D721Med (cell line): Measurements from ENCODE around the gene FBN2.

ENCODE experiments used
- DNase-seq: peaks from one replicate; pipeline ENCODE4 v3.0.0; 2011; ENCODE audit warnings: low spot score; ENCODE audit not compliant: insufficient read length
- FAIRE-seq: peaks from 2 replicates; lab custom pipeline; 2011; peaks lifted over from hg19 to GRCh38; lab: Jason Lieb, UNC
- TF ChIP-seq, protein P1 (sequence below): IDR thresholded peaks from 2 replicates; pipeline ENCODE4 v1.5.1; 2012; ENCODE audit warnings: mild to moderate bottlenecking, control low read depth; ENCODE audit not compliant: insufficient read depth; ENCODE audit errors: missing control alignments

FBN2 gene

DNA sequence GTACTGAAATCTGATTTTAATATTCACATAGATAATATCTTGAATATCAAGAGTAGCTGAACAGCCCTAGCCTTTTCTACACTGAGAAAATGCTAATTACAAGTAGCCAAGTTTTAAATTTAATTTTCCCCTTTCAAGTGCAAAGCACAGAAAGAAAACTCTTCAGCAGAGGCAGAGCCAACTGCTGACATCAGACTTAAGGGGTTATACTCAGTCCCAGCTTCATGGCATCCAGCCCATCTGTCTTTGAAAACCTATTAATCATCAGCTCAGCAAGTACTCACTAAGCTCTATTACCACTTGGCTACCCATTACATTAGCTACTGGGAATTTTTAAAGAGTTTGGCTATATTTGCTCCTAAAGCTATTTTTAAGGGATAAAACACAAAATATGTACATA is 234.0 kb downstream of the FBN2 start:
- peak; percentile 26 for DNase-seq
- FAIRE-seq = peak; percentile 81
- TF ChIP-seq, protein P1, sequence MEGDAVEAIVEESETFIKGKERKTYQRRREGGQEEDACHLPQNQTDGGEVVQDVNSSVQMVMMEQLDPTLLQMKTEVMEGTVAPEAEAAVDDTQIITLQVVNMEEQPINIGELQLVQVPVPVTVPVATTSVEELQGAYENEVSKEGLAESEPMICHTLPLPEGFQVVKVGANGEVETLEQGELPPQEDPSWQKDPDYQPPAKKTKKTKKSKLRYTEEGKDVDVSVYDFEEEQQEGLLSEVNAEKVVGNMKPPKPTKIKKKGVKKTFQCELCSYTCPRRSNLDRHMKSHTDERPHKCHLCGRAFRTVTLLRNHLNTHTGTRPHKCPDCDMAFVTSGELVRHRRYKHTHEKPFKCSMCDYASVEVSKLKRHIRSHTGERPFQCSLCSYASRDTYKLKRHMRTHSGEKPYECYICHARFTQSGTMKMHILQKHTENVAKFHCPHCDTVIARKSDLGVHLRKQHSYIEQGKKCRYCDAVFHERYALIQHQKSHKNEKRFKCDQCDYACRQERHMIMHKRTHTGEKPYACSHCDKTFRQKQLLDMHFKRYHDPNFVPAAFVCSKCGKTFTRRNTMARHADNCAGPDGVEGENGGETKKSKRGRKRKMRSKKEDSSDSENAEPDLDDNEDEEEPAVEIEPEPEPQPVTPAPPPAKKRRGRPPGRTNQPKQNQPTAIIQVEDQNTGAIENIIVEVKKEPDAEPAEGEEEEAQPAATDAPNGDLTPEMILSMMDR = no peak

DNA sequence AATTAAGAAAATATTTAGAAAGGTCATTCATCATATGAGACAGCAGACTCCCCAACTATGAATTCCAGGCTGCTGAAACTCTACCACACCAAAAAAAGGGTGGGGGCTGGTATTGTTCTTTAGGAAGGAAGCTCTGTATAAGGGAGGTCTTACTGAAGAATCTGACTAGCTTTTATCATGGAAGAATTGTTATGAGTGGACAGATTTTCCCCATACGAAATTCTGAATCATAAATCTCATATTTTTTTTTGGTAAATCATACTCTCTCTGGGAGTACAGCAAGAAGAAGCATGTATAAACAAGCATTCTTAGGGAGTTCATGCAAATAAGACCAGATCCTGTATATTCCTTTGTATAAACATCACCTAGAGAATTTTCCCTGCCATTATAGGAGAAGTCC is 234.5 kb downstream of the FBN2 start:
- TF ChIP-seq, protein P1 = no peak
- FAIRE-seq (no peak), DNase-seq (no peak)

DNA sequence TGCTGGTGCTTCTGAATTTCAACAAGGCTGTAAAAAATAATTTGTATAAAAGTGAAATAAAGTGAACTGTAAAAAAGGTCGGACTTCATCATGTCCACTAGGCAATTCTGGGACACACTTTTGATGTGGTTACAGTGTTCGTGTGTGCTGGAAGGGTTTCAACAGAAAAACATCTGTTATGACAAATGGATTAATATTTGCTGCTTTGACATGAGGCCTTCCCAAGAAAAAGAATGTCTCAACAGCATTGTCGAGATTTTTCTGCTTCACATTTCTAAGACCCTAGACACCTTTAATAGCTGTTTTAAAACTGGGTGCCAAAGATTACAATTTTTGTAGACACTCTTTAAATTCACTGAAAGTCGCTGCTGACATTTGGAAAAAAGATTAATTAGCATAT is 237.9 kb downstream of the FBN2 start:
- FAIRE-seq (no peak), DNase-seq (no peak)
- TF ChIP-seq, protein P1 = no peak

DNA sequence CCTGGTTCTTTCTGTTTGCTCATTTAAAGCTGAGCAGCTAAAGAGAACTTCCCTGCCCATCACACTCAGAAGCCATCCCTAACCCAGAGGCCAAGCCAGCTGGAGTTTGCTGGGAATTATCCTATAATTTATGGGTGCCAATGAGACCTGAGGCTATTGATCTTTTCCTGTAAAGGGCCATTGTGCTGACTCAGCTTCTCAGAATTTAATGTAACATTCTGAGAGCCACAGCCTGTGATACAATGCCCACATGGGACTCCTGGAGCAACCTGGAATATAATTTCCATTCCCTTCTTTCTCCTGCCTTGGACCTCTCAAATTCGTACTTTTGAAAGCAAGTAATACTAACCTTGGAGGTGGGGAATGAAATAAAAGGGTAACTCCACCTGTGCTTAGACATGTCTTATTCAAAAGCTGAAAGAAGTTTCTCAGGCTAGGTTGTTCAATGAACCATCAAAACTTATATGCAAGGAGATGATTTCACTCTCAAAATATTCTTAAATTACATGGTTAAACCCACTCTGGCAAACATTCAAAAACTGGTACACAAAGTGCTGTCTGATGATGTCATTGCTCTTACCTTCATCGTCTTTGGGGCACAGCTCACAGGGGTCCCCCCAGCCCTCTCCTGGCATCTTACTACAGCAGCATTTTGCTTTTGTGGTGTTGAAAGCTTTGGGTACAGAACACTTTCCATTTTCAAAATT is 247.7 kb downstream of the FBN2 start:
- DNase-seq = no peak
- no peak for FAIRE-seq
- TF ChIP-seq, protein P1 = no peak

DNA sequence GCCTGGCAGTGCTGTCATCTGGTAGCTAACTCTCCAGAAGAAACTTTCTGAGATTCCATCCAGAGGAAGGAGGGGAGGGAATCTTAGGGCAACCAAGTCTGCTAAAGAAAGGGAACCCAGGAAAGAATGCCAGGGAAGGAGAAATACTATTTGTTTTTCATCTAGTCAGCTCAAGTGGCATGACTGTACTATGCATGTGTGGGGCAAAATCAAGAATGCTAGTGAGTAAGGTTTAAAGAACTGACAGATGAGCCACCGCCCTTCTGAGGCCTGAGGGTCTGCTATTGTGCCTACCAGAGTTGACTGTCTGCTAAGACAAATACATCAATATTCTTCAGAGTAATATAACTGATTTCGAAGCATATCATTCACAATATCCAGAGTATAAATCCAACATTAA is 250.3 kb downstream of the FBN2 start:
- DNase-seq (no peak), FAIRE-seq (no peak)
- TF ChIP-seq, protein P1 = no peak

DNA sequence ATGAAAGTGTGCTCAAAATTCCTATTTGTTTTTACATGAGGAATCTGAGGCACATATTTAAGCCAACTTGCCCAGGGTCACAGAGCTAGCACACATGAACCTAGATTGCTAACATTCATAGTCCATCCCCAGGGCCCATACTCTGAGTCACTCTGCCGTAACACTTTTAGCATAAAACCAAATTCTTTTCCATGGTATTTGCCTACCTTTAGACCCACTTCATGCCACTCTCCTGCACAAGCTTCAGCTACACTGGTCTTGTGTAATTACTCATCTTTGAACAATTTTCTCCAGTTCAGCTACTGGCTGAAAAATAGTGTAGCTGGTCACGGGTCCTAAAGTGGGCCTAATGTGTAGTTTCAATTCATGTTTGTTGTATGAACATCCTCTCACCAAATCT is 253.8 kb downstream of the FBN2 start:
- FAIRE-seq = no peak

DNA sequence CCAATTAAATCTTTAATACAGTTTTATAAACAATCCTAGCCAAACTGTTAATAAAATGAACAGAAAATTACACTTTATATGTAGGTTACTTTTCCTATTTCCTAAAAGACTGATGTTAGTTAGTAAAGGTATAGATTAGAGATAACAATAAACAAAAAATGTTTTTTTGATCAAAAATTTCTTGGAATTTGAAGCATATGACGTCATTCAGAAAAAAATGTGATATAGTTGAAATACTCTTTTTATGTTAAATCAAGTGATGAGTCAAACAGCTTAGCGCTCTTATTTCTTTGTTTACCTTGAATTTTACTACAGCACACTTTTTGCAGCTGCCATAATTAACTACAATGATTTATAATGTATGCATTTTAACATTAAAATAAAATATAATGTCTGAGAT is 258.7 kb downstream of the FBN2 start:
- FAIRE-seq (no peak), DNase-seq (no peak)
- TF ChIP-seq, protein P1 = no peak

More for the DNA sequence above, 253.8 kb downstream of the FBN2 start:
- no peak for DNase-seq
- TF ChIP-seq, protein P1 = no peak
